Measurements from ENCODE around the gene ZDBF2. TPM values are rescaled to one million over a fixed set of nuclear protein-coding genes. Genes with fewer than 3 reads are reported as not detected.
"Not testable (repeated sequence)": the region's sequence is repeated elsewhere in the genome, so short reads cannot be mapped to it uniquely, and the experiment has no call there.

ZDBF2 gene
- polyA plus RNA-seq, 1 donor = 4.6 TPM

DNA sequence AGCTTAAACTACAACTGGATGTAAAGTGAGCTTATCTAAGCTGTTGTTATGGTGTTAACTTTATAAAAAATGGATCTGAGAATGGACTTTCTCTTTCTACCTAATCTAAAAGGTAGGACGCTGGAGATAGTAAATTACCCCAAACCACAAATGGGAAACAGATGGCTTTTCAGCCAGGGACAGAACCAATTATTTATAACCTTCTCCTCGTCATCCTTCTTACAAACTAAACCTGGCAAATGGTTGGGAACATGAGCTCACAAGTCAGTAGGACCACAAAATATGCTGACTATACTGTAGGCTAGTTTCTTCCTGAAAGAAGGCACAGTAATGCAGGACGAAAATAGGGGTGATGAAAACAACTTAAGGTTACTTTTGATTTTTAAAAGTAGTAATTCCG is 32.7 kb upstream of the ZDBF2 start:
- Histone ChIP-seq H3K36me3 (ENCODE audit: control insufficient read depth, insufficient read depth, low read length) (no peaks in the 10 kb centered on the region), H3K9me3 (ENCODE audit: control insufficient read depth, low read depth, low read length) (no peaks in the 10 kb centered on the region), H3K4me1 (ENCODE audit: control insufficient read depth, insufficient read depth, low read length) (no peaks in the 10 kb centered on the region), H3K4me3 (ENCODE audit: low read length) (no peak overlapping the region), H3K27me3 (ENCODE audit: control insufficient read depth, insufficient read depth, low read length) (peaks cover 3% of the 10 kb centered on the region), H3K27ac (ENCODE audit: low read length) (no peak overlapping the region)
- no peak for DNase-seq
- WGBS (ENCODE audit: insufficient coverage, low lambda C conversion rate) = 100% methylated on average over 1 of the region's 4 CpGs

DNA sequence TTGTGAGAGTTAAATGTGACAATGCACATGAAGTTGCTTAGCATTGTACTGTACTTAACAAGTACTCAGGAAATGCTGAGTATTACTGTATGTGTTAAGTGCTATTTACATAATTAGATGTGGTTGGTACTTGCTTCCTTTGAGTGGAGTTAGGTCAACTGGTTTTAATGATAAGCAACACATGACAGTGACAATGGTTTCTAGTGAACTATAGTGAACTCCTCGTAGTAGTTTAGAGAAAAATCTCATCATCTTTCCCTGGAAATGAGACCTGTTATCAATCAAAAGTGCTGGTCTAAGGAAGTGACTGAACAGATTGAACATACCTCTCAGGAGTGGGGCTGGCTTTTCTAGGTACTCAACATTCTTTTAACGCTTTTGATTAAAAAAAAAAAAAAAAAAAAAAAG is 29.2 kb upstream of the ZDBF2 start:
- no peak overlapping the region for H3K4me3 ChIP-seq (ENCODE audit: low read length)
- no peaks in the 10 kb centered on the region for H3K9me3 ChIP-seq (ENCODE audit: control insufficient read depth, low read depth, low read length)
- no peaks in the 10 kb centered on the region for H3K4me1 ChIP-seq (ENCODE audit: control insufficient read depth, insufficient read depth, low read length)
- no CpG with 5 or more reads among the region's 2 CpGs for WGBS (ENCODE audit: insufficient coverage, low lambda C conversion rate)
- no peak overlapping the region for H3K27ac ChIP-seq (ENCODE audit: low read length)
- DNase-seq = no peak
- H3K27me3 ChIP-seq (ENCODE audit: control insufficient read depth, insufficient read depth, low read length) = peaks cover 18% of the 10 kb centered on the region
- no peaks in the 10 kb centered on the region for H3K36me3 ChIP-seq (ENCODE audit: control insufficient read depth, insufficient read depth, low read length)

DNA sequence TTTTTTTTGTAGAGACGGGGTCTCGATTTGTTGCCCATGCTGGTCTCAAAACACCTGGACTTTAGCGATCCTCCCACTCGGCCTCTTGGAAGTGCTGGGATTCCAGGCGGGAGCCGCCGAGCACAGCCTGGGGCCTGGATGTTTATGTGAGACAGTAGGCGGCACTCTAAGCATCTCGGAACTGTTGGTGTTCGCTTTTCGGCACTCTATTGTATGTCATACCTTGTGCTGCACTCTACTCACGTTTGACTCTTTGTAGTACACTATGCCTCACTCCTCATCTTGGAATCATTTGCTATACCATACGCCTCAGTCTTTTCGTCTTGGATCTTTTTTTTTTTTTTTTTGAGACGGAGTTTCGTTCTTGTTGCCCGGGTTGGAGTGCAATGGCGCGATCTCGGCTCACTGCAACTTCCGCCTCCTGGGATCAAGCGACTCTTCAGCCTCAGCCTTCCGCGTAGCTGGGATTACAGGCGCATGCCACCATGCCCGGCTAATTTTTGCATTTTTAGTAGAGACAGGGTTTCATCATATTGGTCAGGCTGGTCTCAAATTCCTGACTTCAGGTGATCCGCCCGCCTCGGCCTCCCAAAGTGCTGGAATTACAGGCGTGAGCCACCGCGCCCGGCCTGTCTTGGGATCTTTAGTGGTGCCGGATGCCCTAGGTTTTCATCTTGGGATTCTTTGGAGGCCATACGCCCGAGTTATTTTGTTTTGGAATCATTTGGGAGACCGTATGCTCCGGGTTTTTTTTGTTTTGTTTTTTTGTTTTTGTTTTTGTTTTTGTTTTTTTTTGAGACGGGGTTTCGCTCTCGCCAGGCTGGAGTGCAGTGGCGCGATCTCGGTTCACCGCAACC is 24.2 kb upstream of the ZDBF2 start:
- peaks cover 60% of the 10 kb centered on the region for H3K27me3 ChIP-seq (ENCODE audit: control insufficient read depth, insufficient read depth, low read length)
- H3K4me1 ChIP-seq (ENCODE audit: control insufficient read depth, insufficient read depth, low read length) = no peaks in the 10 kb centered on the region
- 58% methylated on average over 10 of the region's 45 CpGs for WGBS (ENCODE audit: insufficient coverage, low lambda C conversion rate)
- H3K4me3 ChIP-seq (ENCODE audit: low read length) = peak overlapping the region; percentile 18
- DNase-seq = peak in 1 of 2 donors; percentile 32
- H3K27ac ChIP-seq (ENCODE audit: low read length) = no peak overlapping the region
- H3K9me3 ChIP-seq (ENCODE audit: control insufficient read depth, low read depth, low read length) = no peaks in the 10 kb centered on the region
- no peaks in the 10 kb centered on the region for H3K36me3 ChIP-seq (ENCODE audit: control insufficient read depth, insufficient read depth, low read length)

DNA sequence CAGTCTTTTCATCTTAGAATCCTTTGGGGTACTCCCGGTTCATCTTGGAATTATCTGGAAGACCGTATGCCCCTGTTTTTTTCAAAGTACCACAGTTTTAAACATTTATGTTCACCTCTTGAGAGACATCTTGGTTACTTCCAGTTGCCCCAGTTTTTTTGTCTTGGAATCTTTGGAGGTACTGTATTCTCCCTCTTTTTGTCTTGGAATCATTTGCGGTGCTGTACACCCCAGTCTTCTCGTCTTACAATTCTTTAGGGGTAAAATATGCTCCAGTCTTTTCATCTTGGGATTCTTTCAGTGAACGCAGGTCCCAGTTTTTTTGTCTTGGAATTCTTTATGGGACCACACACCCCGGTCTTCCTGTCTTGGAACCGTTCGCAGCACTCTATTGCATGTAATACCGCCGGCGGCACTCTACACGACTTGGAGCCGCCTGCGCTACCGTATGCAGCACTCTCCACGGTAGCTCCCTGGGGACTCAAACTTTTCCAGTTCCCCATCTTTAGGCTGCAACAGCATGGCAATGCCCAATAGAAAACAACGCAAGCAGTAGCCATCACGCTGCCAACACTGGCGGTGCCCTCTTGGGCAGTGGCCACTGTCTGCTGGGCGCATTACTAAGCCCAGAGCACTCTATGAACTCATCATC is 21.2 kb upstream of the ZDBF2 start:
- Histone ChIP-seq H3K9me3 (ENCODE audit: control insufficient read depth, low read depth, low read length) (no peaks in the 10 kb centered on the region), H3K27me3 (ENCODE audit: control insufficient read depth, insufficient read depth, low read length) (peaks cover 81% of the 10 kb centered on the region), H3K36me3 (ENCODE audit: control insufficient read depth, insufficient read depth, low read length) (no peaks in the 10 kb centered on the region), H3K27ac (ENCODE audit: low read length) (no peak overlapping the region), H3K4me1 (ENCODE audit: control insufficient read depth, insufficient read depth, low read length) (no peaks in the 10 kb centered on the region), H3K4me3 (ENCODE audit: low read length) (no peak overlapping the region)
- 57% methylated on average over 2 of the region's 20 CpGs for WGBS (ENCODE audit: insufficient coverage, low lambda C conversion rate)
- no peak for DNase-seq

DNA sequence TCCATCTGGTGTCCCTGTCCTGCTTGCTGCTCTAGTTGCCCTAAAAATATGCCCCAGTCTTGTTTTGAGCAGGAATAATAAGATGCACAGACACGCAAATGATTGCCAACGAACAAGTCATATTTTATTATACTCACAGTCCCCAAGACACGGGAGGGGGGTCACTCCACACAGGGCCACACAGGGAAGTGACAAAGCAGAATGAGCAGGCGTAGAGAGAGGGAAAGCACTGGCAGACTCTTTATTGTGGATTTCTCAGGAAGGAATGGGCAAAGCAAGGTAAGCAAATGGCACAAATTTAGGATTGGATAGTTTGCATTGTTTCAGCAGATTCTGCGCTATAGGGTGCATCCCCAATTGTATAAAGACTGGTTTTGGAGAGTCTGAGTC is 20.7 kb upstream of the ZDBF2 start:
- no CpG with 5 or more reads among the region's 5 CpGs for WGBS (ENCODE audit: insufficient coverage, low lambda C conversion rate)
- Histone ChIP-seq H3K4me1 (ENCODE audit: control insufficient read depth, insufficient read depth, low read length) (no peaks in the 10 kb centered on the region), H3K9me3 (ENCODE audit: control insufficient read depth, low read depth, low read length) (no peaks in the 10 kb centered on the region), H3K4me3 (ENCODE audit: low read length) (no peak overlapping the region), H3K36me3 (ENCODE audit: control insufficient read depth, insufficient read depth, low read length) (no peaks in the 10 kb centered on the region), H3K27me3 (ENCODE audit: control insufficient read depth, insufficient read depth, low read length) (peaks cover 85% of the 10 kb centered on the region), H3K27ac (ENCODE audit: low read length) (no peak overlapping the region)
- DNase-seq = no peak

DNA sequence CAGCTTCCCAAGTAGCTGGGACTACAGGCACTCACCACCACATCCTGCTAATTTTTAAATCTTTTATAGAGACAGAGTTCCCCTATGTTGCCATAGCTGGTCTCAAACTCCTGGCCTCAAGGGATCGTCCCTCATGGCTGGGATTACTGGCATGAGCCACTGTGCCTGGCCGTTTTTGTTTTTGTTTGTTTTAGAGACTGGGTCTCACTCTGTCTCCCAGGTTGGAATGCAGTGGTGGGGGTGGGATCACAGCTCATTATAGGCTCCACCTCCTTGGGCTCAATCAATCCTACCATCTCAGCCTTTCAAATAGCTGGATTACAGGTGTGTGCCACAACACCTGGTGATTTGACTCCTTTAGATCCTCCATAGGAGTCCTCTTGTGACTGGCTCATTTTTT is 19.5 kb upstream of the ZDBF2 start:
- Histone ChIP-seq H3K27me3 (ENCODE audit: control insufficient read depth, insufficient read depth, low read length) (peaks cover 86% of the 10 kb centered on the region), H3K9me3 (ENCODE audit: control insufficient read depth, low read depth, low read length) (no peaks in the 10 kb centered on the region)

DNA sequence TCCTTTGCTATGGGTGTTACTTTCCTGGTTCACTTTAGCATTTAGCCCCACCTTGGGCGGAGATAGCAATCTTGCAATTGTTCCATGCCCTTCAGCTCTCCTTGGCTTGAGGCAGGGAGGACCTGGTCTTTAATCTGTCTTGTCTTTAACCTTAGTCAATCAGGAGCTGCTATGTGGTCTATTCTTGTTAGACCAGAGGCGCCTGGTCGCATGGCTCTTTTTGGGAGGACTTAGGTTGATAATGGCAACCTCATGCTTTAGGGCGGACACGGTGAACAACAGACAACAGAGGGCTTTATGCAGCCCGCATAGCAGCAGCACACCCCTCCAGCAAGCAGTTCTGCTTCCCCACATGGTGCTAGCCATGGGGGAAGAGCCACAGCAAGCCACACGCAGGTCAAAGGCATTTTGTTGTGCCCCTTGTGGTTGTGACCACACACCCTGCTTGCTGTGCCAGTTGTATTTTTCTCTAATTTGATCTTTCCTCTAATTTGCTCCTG is 17.7 kb upstream of the ZDBF2 start:
- H3K4me3 ChIP-seq (ENCODE audit: low read length) = no peak overlapping the region

More for the DNA sequence above, 19.5 kb upstream of the ZDBF2 start:
- no peaks in the 10 kb centered on the region for H3K4me1 ChIP-seq (ENCODE audit: control insufficient read depth, insufficient read depth, low read length)
- no peak for DNase-seq
- WGBS (ENCODE audit: insufficient coverage, low lambda C conversion rate) = no CpG with 5 or more reads among the region's 2 CpGs
- no peak overlapping the region for H3K27ac ChIP-seq (ENCODE audit: low read length)
- no peak overlapping the region for H3K4me3 ChIP-seq (ENCODE audit: low read length)
- H3K36me3 ChIP-seq (ENCODE audit: control insufficient read depth, insufficient read depth, low read length) = no peaks in the 10 kb centered on the region

DNA sequence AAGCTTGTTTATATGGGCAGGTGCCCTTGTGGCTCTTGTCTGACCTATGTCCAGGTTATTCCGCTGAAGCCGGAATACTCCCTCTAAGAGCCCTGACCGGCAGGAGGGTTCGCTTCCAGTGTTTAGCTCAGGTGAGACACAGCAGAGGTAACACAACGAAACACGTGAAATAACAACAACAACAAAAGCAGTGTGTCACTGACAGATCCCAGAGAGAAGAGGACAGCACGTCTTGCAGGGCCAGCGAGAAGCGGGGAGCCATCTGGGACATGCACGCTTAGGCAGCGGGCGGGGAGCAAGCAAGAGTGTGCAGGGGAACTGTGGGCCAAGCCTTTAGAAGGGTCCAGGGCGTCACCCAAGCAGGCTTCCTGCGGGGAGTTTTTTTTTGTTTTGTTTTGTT is 17.1 kb upstream of the ZDBF2 start:
- H3K27ac ChIP-seq (ENCODE audit: low read length) = no peak overlapping the region
- no peaks in the 10 kb centered on the region for H3K9me3 ChIP-seq (ENCODE audit: control insufficient read depth, low read depth, low read length)
- no peak for DNase-seq
- peaks cover 89% of the 10 kb centered on the region for H3K27me3 ChIP-seq (ENCODE audit: control insufficient read depth, insufficient read depth, low read length)
- no peaks in the 10 kb centered on the region for H3K36me3 ChIP-seq (ENCODE audit: control insufficient read depth, insufficient read depth, low read length)
- no CpG with 5 or more reads among the region's 14 CpGs for WGBS (ENCODE audit: insufficient coverage, low lambda C conversion rate)
- H3K4me1 ChIP-seq (ENCODE audit: control insufficient read depth, insufficient read depth, low read length) = no peaks in the 10 kb centered on the region
- H3K4me3 ChIP-seq (ENCODE audit: low read length) = no peak overlapping the region

More for the DNA sequence above, 17.7 kb upstream of the ZDBF2 start:
- H3K27ac ChIP-seq (ENCODE audit: low read length) = no peak overlapping the region
- no CpG with 5 or more reads among the region's 7 CpGs for WGBS (ENCODE audit: insufficient coverage, low lambda C conversion rate)
- H3K36me3 ChIP-seq (ENCODE audit: control insufficient read depth, insufficient read depth, low read length) = no peaks in the 10 kb centered on the region
- H3K27me3 ChIP-seq (ENCODE audit: control insufficient read depth, insufficient read depth, low read length) = peaks cover 87% of the 10 kb centered on the region
- H3K4me1 ChIP-seq (ENCODE audit: control insufficient read depth, insufficient read depth, low read length) = no peaks in the 10 kb centered on the region
- H3K9me3 ChIP-seq (ENCODE audit: control insufficient read depth, low read depth, low read length) = no peaks in the 10 kb centered on the region
- no peak for DNase-seq

DNA sequence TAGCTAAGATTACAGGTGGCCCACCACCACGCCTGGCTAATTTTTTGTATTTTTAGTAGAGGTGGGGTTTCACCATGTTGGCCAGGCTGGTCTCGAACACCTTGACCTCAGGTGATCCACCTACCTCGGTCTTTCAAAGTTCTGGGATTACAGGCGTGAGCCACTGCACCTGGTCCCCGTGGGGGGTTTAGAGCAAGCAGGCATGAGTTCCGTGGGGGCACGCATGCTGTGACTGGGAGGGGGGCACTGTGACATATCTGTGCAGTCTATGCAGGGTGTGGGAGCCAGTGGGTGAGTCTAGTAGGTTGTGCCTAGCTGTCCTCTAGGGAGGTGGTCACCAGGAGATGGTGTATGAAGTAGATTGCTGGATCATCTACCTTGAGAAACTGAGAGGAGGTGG is 16.6 kb upstream of the ZDBF2 start:
- Histone ChIP-seq H3K36me3 (ENCODE audit: control insufficient read depth, insufficient read depth, low read length) (no peaks in the 10 kb centered on the region), H3K9me3 (ENCODE audit: control insufficient read depth, low read depth, low read length) (no peaks in the 10 kb centered on the region), H3K4me3 (ENCODE audit: low read length) (no peak overlapping the region), H3K4me1 (ENCODE audit: control insufficient read depth, insufficient read depth, low read length) (no peaks in the 10 kb centered on the region), H3K27ac (ENCODE audit: low read length) (no peak overlapping the region), H3K27me3 (ENCODE audit: control insufficient read depth, insufficient read depth, low read length) (peaks cover 89% of the 10 kb centered on the region)
- no CpG with 5 or more reads among the region's 7 CpGs for WGBS (ENCODE audit: insufficient coverage, low lambda C conversion rate)
- no peak for DNase-seq

DNA sequence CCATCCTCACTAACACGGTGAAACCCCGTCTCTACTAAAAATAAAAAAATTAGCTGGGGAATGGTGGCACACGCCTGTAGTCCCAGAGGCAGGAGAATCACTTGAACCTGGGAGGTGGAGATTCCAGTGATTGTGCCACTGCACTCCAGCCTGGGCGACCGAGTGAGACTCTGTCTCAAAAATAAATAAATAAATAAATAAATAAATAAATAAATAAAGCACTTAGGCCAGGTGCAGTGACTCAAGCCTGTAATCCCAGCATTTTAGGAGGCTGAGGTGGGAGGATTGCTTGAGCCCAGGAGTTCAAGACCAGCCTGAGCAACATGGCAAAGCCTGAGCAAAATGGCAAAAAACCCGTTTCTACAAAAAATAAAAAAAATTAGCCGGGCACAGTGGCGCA is 15.8 kb upstream of the ZDBF2 start:
- H3K4me3 ChIP-seq (ENCODE audit: low read length); H3K36me3 ChIP-seq (ENCODE audit: control insufficient read depth, insufficient read depth, low read length); H3K9me3 ChIP-seq (ENCODE audit: control insufficient read depth, low read depth, low read length); H3K27ac ChIP-seq (ENCODE audit: low read length); H3K4me1 ChIP-seq (ENCODE audit: control insufficient read depth, insufficient read depth, low read length); DNase-seq: not testable (repeated sequence)
- H3K27me3 ChIP-seq (ENCODE audit: control insufficient read depth, insufficient read depth, low read length) = peaks cover 89% of the 10 kb centered on the region
- WGBS (ENCODE audit: insufficient coverage, low lambda C conversion rate) = no CpG with 5 or more reads among the region's 8 CpGs
